ENCODE data around the gene MRGPRX2. TPM values are rescaled to one million over a fixed set of nuclear protein-coding genes. Genes with fewer than 3 reads are reported as not detected.

MRGPRX2 gene
- total RNA-seq, 1 donor from 2014 or later, result not detected

- H3K4me3 Mint-ChIP-seq (ENCODE audit: unreplicated experiment), result no peak overlapping the region
- Histone ChIP-seq H4K20me1 (ENCODE audit: insufficient read depth, low read length) (no peaks in the 10 kb centered on the region), H3K27me3 (ENCODE audit: insufficient read depth, low read length) (peaks cover 9% of the 10 kb centered on the region), H3K4me1 (ENCODE audit: insufficient read depth, low read length) (no peaks in the 10 kb centered on the region), H3K27ac (ENCODE audit: low read depth, low read length) (no peak overlapping the region), H3K4me2 (ENCODE audit: low read length) (no peak overlapping the region), H3K9ac (ENCODE audit: low read length) (no peak overlapping the region), H3K36me3 (ENCODE audit: insufficient read depth, low read length) (no peaks in the 10 kb centered on the region), H3K79me2 (ENCODE audit: insufficient read depth, low read length) (no peaks in the 10 kb centered on the region), H2AFZ (ENCODE audit: low read depth, low read length) (no peak overlapping the region), H3K4me3 (ENCODE audit: insufficient read depth, low read depth, low read length) (no peak overlapping the region), H3K9me3 (ENCODE audit: insufficient read depth, low read depth, low read length) (no peaks in the 10 kb centered on the region)
- no peak overlapping the region for H3K27ac Mint-ChIP-seq (ENCODE audit: unreplicated experiment)
- H3K9me3 Mint-ChIP-seq (ENCODE audit: unreplicated experiment), result peaks cover 3% of the 10 kb centered on the region
- FAIRE-seq (no peak), DNase-seq (ENCODE audit: low read depth) (no peak)
- H3K36me3 Mint-ChIP-seq (ENCODE audit: low read depth, unreplicated experiment), result no peaks in the 10 kb centered on the region
- peaks cover 13% of the 10 kb centered on the region for H3K27me3 Mint-ChIP-seq (ENCODE audit: low read depth, unreplicated experiment)
- no peak for TF ChIP-seq CTCF (IDR thresholded peaks at IDR 0.05; ENCODE audit: insufficient read depth, low read depth, low read length)
- TF ChIP-seq EZH2 (IDR thresholded peaks at IDR 0.05; ENCODE audit: insufficient read depth, low read length), result no peak
- peaks cover 2% of the 10 kb centered on the region for H3K4me1 Mint-ChIP-seq (ENCODE audit: low read depth, unreplicated experiment)
Observed at GRCh38 chr11:19013181-19013857, 47.2 kb downstream of the MRGPRX2 start.

- Histone ChIP-seq H3K4me1 (ENCODE audit: insufficient read depth, low read length) (no peaks in the 10 kb centered on the region), H3K9me3 (ENCODE audit: insufficient read depth, low read depth, low read length) (no peaks in the 10 kb centered on the region), H3K4me3 (ENCODE audit: insufficient read depth, low read depth, low read length) (no peak overlapping the region), H3K79me2 (ENCODE audit: insufficient read depth, low read length) (no peaks in the 10 kb centered on the region), H3K27me3 (ENCODE audit: insufficient read depth, low read length) (peaks cover 4% of the 10 kb centered on the region), H4K20me1 (ENCODE audit: insufficient read depth, low read length) (no peaks in the 10 kb centered on the region), H3K27ac (ENCODE audit: low read depth, low read length) (no peak overlapping the region), H3K4me2 (ENCODE audit: low read length) (no peak overlapping the region), H3K9ac (ENCODE audit: low read length) (no peak overlapping the region), H2AFZ (ENCODE audit: low read depth, low read length) (no peak overlapping the region), H3K36me3 (ENCODE audit: insufficient read depth, low read length) (no peaks in the 10 kb centered on the region)
- DNase-seq (ENCODE audit: low read depth) (no peak), FAIRE-seq (no peak)
- H3K4me3 Mint-ChIP-seq (ENCODE audit: unreplicated experiment), result no peak overlapping the region
- peaks cover 8% of the 10 kb centered on the region for H3K27me3 Mint-ChIP-seq (ENCODE audit: low read depth, unreplicated experiment)
- no peak for TF ChIP-seq CTCF (IDR thresholded peaks at IDR 0.05; ENCODE audit: insufficient read depth, low read depth, low read length)
- no peak for TF ChIP-seq EZH2 (IDR thresholded peaks at IDR 0.05; ENCODE audit: insufficient read depth, low read length)
- no peaks in the 10 kb centered on the region for H3K36me3 Mint-ChIP-seq (ENCODE audit: low read depth, unreplicated experiment)
- peaks cover 3% of the 10 kb centered on the region for H3K9me3 Mint-ChIP-seq (ENCODE audit: unreplicated experiment)
- H3K27ac Mint-ChIP-seq (ENCODE audit: unreplicated experiment), result no peak overlapping the region
- H3K4me1 Mint-ChIP-seq (ENCODE audit: low read depth, unreplicated experiment), result peaks cover 2% of the 10 kb centered on the region
Observed at GRCh38 chr11:19012636-19013035, 47.9 kb downstream of the MRGPRX2 start.

Other genes with a start within 250 kb of the MRGPRX2 start
- not detected in 2 replicates for gene MRGPRX1, start 121.3 kb downstream of the MRGPRX2 start, total RNA-seq
- gene ZDHHC13, start 56.5 kb upstream of the MRGPRX2 start, total RNA-seq, result 9.2 and 10.6 TPM in 2 replicates
- 0.43 and 0.70 TPM in 2 replicates for gene CSRP3, start 141.3 kb upstream of the MRGPRX2 start, total RNA-seq
- gene E2F8, start 180.2 kb upstream of the MRGPRX2 start, total RNA-seq, result 0.17 and 0.27 TPM in 2 replicates

All from astrocyte (in vitro differentiated cells and primary cell).